ENCODE measurements around the gene PKN2. TPM values are rescaled to one million over a fixed set of nuclear protein-coding genes. Genes with fewer than 3 reads are reported as not detected.

PKN2 gene
- total RNA-seq, 1 donor from 2014 or later, result 29.8 TPM

DNA sequence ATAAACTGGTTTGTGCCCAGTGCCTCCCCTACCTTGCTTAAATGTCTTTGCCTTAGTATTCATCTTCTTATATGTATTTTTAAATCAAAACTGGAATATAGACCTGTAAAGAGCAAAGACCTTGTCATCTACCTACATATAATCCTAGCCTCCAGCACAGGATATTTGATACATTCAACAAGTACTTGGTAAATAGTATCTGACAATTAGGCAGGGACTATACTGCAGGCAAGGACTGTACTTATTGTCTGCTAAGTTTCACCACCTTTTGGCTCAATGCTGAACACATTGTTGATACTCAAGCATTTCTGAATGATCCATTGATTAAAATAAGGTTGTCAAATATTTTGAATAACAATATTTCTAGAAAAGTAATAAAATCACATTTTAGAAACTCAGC, 96.4 kb downstream of the PKN2 start:
- Mint-ChIP-seq H3K4me1 (ENCODE audit: low read depth) (no peaks in the 10 kb centered on the region), H3K4me3 (ENCODE audit: unreplicated experiment) (no peak overlapping the region), H3K9me3 (ENCODE audit: low read depth) (peaks cover 2% of the 10 kb centered on the region), H3K36me3 (ENCODE audit: low read depth) (peaks cover 22% of the 10 kb centered on the region), H3K27ac (ENCODE audit: unreplicated experiment) (no peak overlapping the region), H3K27me3 (ENCODE audit: low read depth) (no peaks in the 10 kb centered on the region)
- TF ChIP-seq, protein P1, sequence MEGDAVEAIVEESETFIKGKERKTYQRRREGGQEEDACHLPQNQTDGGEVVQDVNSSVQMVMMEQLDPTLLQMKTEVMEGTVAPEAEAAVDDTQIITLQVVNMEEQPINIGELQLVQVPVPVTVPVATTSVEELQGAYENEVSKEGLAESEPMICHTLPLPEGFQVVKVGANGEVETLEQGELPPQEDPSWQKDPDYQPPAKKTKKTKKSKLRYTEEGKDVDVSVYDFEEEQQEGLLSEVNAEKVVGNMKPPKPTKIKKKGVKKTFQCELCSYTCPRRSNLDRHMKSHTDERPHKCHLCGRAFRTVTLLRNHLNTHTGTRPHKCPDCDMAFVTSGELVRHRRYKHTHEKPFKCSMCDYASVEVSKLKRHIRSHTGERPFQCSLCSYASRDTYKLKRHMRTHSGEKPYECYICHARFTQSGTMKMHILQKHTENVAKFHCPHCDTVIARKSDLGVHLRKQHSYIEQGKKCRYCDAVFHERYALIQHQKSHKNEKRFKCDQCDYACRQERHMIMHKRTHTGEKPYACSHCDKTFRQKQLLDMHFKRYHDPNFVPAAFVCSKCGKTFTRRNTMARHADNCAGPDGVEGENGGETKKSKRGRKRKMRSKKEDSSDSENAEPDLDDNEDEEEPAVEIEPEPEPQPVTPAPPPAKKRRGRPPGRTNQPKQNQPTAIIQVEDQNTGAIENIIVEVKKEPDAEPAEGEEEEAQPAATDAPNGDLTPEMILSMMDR (IDR thresholded peaks at IDR 0.05), result no peak
- no peak for DNase-seq (ENCODE audit: low spot score)

DNA sequence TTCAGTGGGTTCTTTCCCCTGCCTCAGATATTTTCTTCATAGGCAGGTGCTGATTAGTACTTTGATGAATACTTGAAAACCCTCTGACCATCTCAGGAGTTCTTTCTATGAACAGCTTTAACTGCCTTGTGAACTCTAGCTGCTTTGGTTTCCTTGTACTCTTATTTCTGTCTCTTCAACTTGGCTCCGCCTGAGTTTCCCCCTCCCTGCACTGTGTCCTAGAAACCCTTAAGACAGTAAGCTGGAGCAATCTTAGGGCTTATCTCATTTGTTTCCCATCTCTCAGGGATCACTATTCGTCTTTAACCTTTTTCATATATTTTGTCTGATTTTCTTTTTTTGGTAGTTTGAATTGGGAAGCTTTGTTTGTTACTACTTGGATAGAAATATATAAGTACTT, 99.1 kb downstream of the PKN2 start:
- Mint-ChIP-seq H3K4me3 (ENCODE audit: unreplicated experiment) (no peak overlapping the region), H3K9me3 (ENCODE audit: low read depth) (no peaks in the 10 kb centered on the region), H3K4me1 (ENCODE audit: low read depth) (no peaks in the 10 kb centered on the region), H3K27me3 (ENCODE audit: low read depth) (no peaks in the 10 kb centered on the region), H3K36me3 (ENCODE audit: low read depth) (peaks cover 12% of the 10 kb centered on the region), H3K27ac (ENCODE audit: unreplicated experiment) (no peak overlapping the region)
- DNase-seq (ENCODE audit: low spot score), result no peak
- TF ChIP-seq, protein P1 (IDR thresholded peaks at IDR 0.05), result no peak

DNA sequence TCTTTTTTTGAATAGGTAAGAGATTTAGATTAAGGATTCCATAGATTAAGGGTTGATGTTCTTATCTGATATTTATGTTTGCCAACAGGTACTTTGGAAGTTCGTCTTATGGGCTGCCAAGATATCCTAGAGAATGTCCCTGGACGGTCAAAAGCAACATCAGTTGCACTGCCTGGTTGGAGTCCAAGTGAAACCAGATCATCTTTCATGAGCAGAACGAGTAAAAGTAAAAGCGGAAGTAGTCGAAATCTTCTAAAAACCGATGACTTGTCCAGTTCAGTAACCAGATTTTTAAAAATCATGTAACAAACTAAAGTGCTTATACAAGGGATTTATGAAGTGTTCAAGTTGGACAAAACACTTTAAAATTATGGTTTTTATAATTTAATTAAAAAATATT, 100.5 kb downstream of the PKN2 start:
- TF ChIP-seq, protein P1 (IDR thresholded peaks at IDR 0.05), result no peak
- Mint-ChIP-seq H3K4me1 (ENCODE audit: low read depth) (no peaks in the 10 kb centered on the region), H3K27me3 (ENCODE audit: low read depth) (no peaks in the 10 kb centered on the region), H3K9me3 (ENCODE audit: low read depth) (no peaks in the 10 kb centered on the region), H3K4me3 (ENCODE audit: unreplicated experiment) (no peak overlapping the region), H3K27ac (ENCODE audit: unreplicated experiment) (no peak overlapping the region), H3K36me3 (ENCODE audit: low read depth) (peaks cover 12% of the 10 kb centered on the region)
- no peak for DNase-seq (ENCODE audit: low spot score)

DNA sequence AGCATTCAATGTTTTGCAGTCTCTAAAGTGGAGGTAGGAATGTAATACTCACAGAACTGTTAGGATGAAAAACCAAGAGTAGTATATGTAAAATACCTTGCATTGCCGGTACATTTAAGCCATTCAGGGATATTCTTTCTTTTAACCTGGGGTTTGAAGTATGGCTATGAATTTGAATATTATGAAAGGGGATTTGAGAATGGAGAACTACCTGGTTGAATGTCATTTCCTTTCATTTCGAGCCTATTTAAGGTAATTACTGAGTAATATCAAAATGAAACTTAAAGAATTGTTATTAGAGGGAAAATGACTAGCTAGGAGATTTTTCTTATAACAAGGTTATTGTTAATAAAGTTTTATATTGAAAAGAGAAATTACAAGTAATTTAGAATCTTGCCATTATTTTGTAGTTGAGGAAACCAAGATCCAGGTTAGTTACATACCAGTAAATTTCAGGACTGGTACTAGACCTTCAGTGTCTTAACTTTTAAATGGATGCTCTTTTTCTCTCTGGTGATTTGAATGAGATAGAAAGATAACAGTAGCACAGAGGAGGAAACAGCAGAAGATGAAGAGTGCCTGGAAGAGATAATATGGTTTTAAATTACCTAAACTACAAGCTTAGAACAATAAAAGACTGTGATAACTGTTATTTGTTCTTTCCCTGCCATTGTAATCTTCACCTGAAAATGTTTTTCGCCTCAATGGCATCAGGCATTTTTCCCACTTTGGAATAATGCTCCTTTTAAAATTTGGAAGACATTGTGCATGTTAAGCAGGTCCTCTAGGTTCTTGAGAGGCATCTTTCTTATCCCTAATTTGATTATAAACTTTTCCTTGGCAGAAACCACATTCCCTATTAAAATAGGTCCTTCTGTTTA, 103.2 kb downstream of the PKN2 start:
- no peaks in the 10 kb centered on the region for H3K27me3 Mint-ChIP-seq (ENCODE audit: low read depth)
- no peak for DNase-seq (ENCODE audit: low spot score)
- peaks cover 9% of the 10 kb centered on the region for H3K36me3 Mint-ChIP-seq (ENCODE audit: low read depth)
- no peaks in the 10 kb centered on the region for H3K4me1 Mint-ChIP-seq (ENCODE audit: low read depth)
- TF ChIP-seq, protein P1 (IDR thresholded peaks at IDR 0.05), result no peak
- no peak overlapping the region for H3K4me3 Mint-ChIP-seq (ENCODE audit: unreplicated experiment)
- no peaks in the 10 kb centered on the region for H3K9me3 Mint-ChIP-seq (ENCODE audit: low read depth)
- H3K27ac Mint-ChIP-seq (ENCODE audit: unreplicated experiment), result no peak overlapping the region

DNA sequence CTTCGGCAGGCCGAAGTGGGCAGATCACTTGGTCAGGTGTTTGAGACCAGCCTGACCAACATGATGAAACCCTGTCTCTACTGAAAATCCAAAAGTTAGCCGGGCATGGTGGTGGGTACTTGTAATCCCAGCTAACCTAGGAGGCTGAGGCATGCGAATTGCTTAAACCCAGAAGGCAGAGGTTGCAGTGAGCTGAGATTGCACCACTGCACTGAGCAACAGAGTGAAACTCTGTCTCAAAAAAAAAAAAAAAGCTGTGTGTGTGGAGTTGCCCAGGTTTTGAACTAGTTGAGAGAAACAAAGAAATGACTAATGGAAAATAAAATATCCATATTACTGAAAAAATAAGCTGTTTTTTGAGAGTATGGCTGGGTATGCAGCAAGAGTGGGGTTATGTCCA, 107.1 kb downstream of the PKN2 start:
- no peaks in the 10 kb centered on the region for H3K4me1 Mint-ChIP-seq (ENCODE audit: low read depth)
- TF ChIP-seq, protein P1 (IDR thresholded peaks at IDR 0.05), result no peak
- DNase-seq (ENCODE audit: low spot score), result no peak
- no peak overlapping the region for H3K27ac Mint-ChIP-seq (ENCODE audit: unreplicated experiment)
- H3K27me3 Mint-ChIP-seq (ENCODE audit: low read depth), result no peaks in the 10 kb centered on the region
- H3K36me3 Mint-ChIP-seq (ENCODE audit: low read depth), result peaks cover 3% of the 10 kb centered on the region
- H3K9me3 Mint-ChIP-seq (ENCODE audit: low read depth), result no peaks in the 10 kb centered on the region
- H3K4me3 Mint-ChIP-seq (ENCODE audit: unreplicated experiment), result no peak overlapping the region
